ENCODE results near the gene PTPN23.
A peak's percentile ranks its signal among the peaks of the same experiment; 100 is the strongest.

PTPN23 gene

GRCh38 chr3:47392933-47393332 is 12.1 kb downstream of the PTPN23 start:
- H2BK12ac ChIP-seq (ENCODE audit: low read length in 2 of 2): no peak overlapping the region
- H4K91ac ChIP-seq (ENCODE audit: low read length): no peak overlapping the region
- no peak overlapping the region for H3K4me2 ChIP-seq (ENCODE audit: low read length, poor library complexity, severe bottlenecking)
- no peak overlapping the region for H2AK5ac ChIP-seq (ENCODE audit: low read length, severe bottlenecking)
- no peak overlapping the region for H3K9ac ChIP-seq (ENCODE audit: low read length)
- no peak overlapping the region for H2BK15ac ChIP-seq (ENCODE audit: low read depth, poor library complexity, severe bottlenecking)
- H2BK5ac ChIP-seq (ENCODE audit: low read depth, low read length, poor library complexity, severe bottlenecking): no peak overlapping the region
- peaks cover 22% of the 10 kb centered on the region for H3K4me1 ChIP-seq (ENCODE audit: control insufficient read depth, insufficient read depth, low read depth, low read length)
- H3K4ac ChIP-seq (ENCODE audit: low read depth in 1 of 2, low read length in 2 of 2): no peak overlapping the region
- H3K9me3 ChIP-seq (ENCODE audit: control insufficient read depth, low read length): no peaks in the 10 kb centered on the region
- no peak overlapping the region for H3K14ac ChIP-seq (ENCODE audit: low read length in 2 of 2)
- no peak overlapping the region for H4K8ac ChIP-seq (ENCODE audit: low read length)
- 91% methylated on average over 2 of the region's 3 CpGs for WGBS
- no peak overlapping the region for H3K27ac ChIP-seq (ENCODE audit: low read length, poor library complexity, severe bottlenecking)
- H3K18ac ChIP-seq (ENCODE audit: low read depth in 1 of 2, low read length in 2 of 2): no peak overlapping the region
- no peak for DNase-seq
- H3K4me3 ChIP-seq (ENCODE audit: insufficient read depth in 1 of 2, low read depth in 1 of 2, low read length in 2 of 2): no peak overlapping the region
- no peak overlapping the region for H2BK120ac ChIP-seq (ENCODE audit: low read depth, low read length)
- H3K27me3 ChIP-seq (ENCODE audit: control insufficient read depth in 1 of 2, insufficient read depth in 1 of 2, low read length in 2 of 2): no peaks in the 10 kb centered on the region
- H2AFZ ChIP-seq (ENCODE audit: low read depth, low read length): no peak overlapping the region
- H3K23ac ChIP-seq (ENCODE audit: low read length in 2 of 2): no peak overlapping the region
- H3K36me3 ChIP-seq (ENCODE audit: control insufficient read depth in 1 of 2, insufficient read depth in 2 of 2, low read depth in 1 of 2, low read length in 2 of 2): peaks cover 8 to 30% of the 10 kb centered on the region in 2 experiments
- peaks cover 24% of the 10 kb centered on the region for H3K79me1 ChIP-seq (replicated peaks; ENCODE audit: low read length, poor library complexity, severe bottlenecking)

- H3K9ac ChIP-seq (ENCODE audit: low read length): no peak overlapping the region
- H3K9me3 ChIP-seq (ENCODE audit: control insufficient read depth, low read length): no peaks in the 10 kb centered on the region
- no peak overlapping the region for H2AFZ ChIP-seq (ENCODE audit: low read depth, low read length)
- peak overlapping the region; percentile 34 for H3K27ac ChIP-seq (ENCODE audit: low read length, poor library complexity, severe bottlenecking)
- 21% methylated on average over 8 of the region's 8 CpGs for WGBS
- no peak overlapping the region for H2AK5ac ChIP-seq (ENCODE audit: low read length, severe bottlenecking)
- H3K18ac ChIP-seq (ENCODE audit: low read depth in 1 of 2, low read length in 2 of 2): peak overlapping the region; percentile 33 to 68
- no peak overlapping the region for H2BK120ac ChIP-seq (ENCODE audit: low read depth, low read length)
- DNase-seq: peak; percentile 56
- H4K91ac ChIP-seq (ENCODE audit: low read length): no peak overlapping the region
- H3K4me2 ChIP-seq (ENCODE audit: low read length, poor library complexity, severe bottlenecking): peak overlapping the region; percentile 40
- H3K14ac ChIP-seq (ENCODE audit: low read length in 2 of 2): no peak overlapping the region
- no peak overlapping the region for H3K4ac ChIP-seq (ENCODE audit: low read depth in 1 of 2, low read length in 2 of 2)
- H4K8ac ChIP-seq (ENCODE audit: low read length): no peak overlapping the region
- peaks cover 24% of the 10 kb centered on the region for H3K79me1 ChIP-seq (replicated peaks; ENCODE audit: low read length, poor library complexity, severe bottlenecking)
- no peak overlapping the region for H3K4me3 ChIP-seq (ENCODE audit: insufficient read depth in 1 of 2, low read depth in 1 of 2, low read length in 2 of 2)
- H3K27me3 ChIP-seq (ENCODE audit: control insufficient read depth in 1 of 2, insufficient read depth in 1 of 2, low read length in 2 of 2): no peaks in the 10 kb centered on the region
- H2BK12ac ChIP-seq (ENCODE audit: low read length in 2 of 2): peak overlapping the region in 1 of 2 experiments; percentile 45
- peaks cover 17 to 27% of the 10 kb centered on the region in 2 experiments for H3K36me3 ChIP-seq (ENCODE audit: control insufficient read depth in 1 of 2, insufficient read depth in 2 of 2, low read depth in 1 of 2, low read length in 2 of 2)
- H3K4me1 ChIP-seq (ENCODE audit: control insufficient read depth, insufficient read depth, low read depth, low read length): peaks cover 22% of the 10 kb centered on the region
- no peak overlapping the region for H2BK15ac ChIP-seq (ENCODE audit: low read depth, poor library complexity, severe bottlenecking)
- no peak overlapping the region for H2BK5ac ChIP-seq (ENCODE audit: low read depth, low read length, poor library complexity, severe bottlenecking)
- H3K23ac ChIP-seq (ENCODE audit: low read length in 2 of 2): peak overlapping the region in 1 of 2 experiments; percentile 63
These were observed 13.5 kb downstream of the PTPN23 start for GRCh38 chr3:47394140-47394870.

GRCh38 chr3:47394881-47395280 is 14.1 kb downstream of the PTPN23 start:
- H3K36me3 ChIP-seq (ENCODE audit: control insufficient read depth in 1 of 2, insufficient read depth in 2 of 2, low read depth in 1 of 2, low read length in 2 of 2): peaks cover 23 to 32% of the 10 kb centered on the region in 2 experiments
- H3K9ac ChIP-seq (ENCODE audit: low read length): no peak overlapping the region

GRCh38 chr3:47398228-47398627 is 17.4 kb downstream of the PTPN23 start:
- Histone ChIP-seq H3K9me3 (ENCODE audit: control insufficient read depth, low read length) (no peaks in the 10 kb centered on the region), H3K9ac (ENCODE audit: low read length) (no peak overlapping the region), H2AFZ (ENCODE audit: low read depth, low read length) (no peak overlapping the region), H2BK12ac (ENCODE audit: low read length in 2 of 2) (no peak overlapping the region), H3K4me3 (ENCODE audit: insufficient read depth in 1 of 2, low read depth in 1 of 2, low read length in 2 of 2) (no peak overlapping the region), H2BK5ac (ENCODE audit: low read depth, low read length, poor library complexity, severe bottlenecking) (no peak overlapping the region), H3K23ac (ENCODE audit: low read length in 2 of 2) (no peak overlapping the region), H3K79me1 (replicated peaks; ENCODE audit: low read length, poor library complexity, severe bottlenecking) (peaks cover 25% of the 10 kb centered on the region), H3K27me3 (ENCODE audit: control insufficient read depth in 1 of 2, insufficient read depth in 1 of 2, low read length in 2 of 2) (no peaks in the 10 kb centered on the region), H3K18ac (ENCODE audit: low read depth in 1 of 2, low read length in 2 of 2) (no peak overlapping the region), H2BK15ac (ENCODE audit: low read depth, poor library complexity, severe bottlenecking) (no peak overlapping the region), H3K4me2 (ENCODE audit: low read length, poor library complexity, severe bottlenecking) (no peak overlapping the region), H2AK5ac (ENCODE audit: low read length, severe bottlenecking) (no peak overlapping the region), H3K4me1 (ENCODE audit: control insufficient read depth, insufficient read depth, low read depth, low read length) (peaks cover 25% of the 10 kb centered on the region), H3K36me3 (ENCODE audit: control insufficient read depth in 1 of 2, insufficient read depth in 2 of 2, low read depth in 1 of 2, low read length in 2 of 2) (peaks cover 28 to 31% of the 10 kb centered on the region in 2 experiments), H3K4ac (ENCODE audit: low read depth in 1 of 2, low read length in 2 of 2) (no peak overlapping the region), H4K8ac (ENCODE audit: low read length) (no peak overlapping the region), H2BK120ac (ENCODE audit: low read depth, low read length) (no peak overlapping the region), H4K91ac (ENCODE audit: low read length) (no peak overlapping the region), H3K14ac (ENCODE audit: low read length in 2 of 2) (no peak overlapping the region), H3K27ac (ENCODE audit: low read length, poor library complexity, severe bottlenecking) (no peak overlapping the region)
- no peak for DNase-seq
- 99% methylated on average over 7 of the region's 7 CpGs for WGBS

More at GRCh38 chr3:47394881-47395280, 14.1 kb downstream of the PTPN23 start:
- Histone ChIP-seq H3K18ac (ENCODE audit: low read depth in 1 of 2, low read length in 2 of 2) (peak overlapping the region in 1 of 2 experiments; percentile 13), H3K4me3 (ENCODE audit: insufficient read depth in 1 of 2, low read depth in 1 of 2, low read length in 2 of 2) (no peak overlapping the region), H2AFZ (ENCODE audit: low read depth, low read length) (no peak overlapping the region), H2BK5ac (ENCODE audit: low read depth, low read length, poor library complexity, severe bottlenecking) (no peak overlapping the region), H3K9me3 (ENCODE audit: control insufficient read depth, low read length) (no peaks in the 10 kb centered on the region), H4K8ac (ENCODE audit: low read length) (no peak overlapping the region), H3K4me2 (ENCODE audit: low read length, poor library complexity, severe bottlenecking) (no peak overlapping the region), H3K79me1 (replicated peaks; ENCODE audit: low read length, poor library complexity, severe bottlenecking) (peaks cover 28% of the 10 kb centered on the region), H3K14ac (ENCODE audit: low read length in 2 of 2) (no peak overlapping the region), H4K91ac (ENCODE audit: low read length) (peak overlapping the region; percentile 58), H2BK15ac (ENCODE audit: low read depth, poor library complexity, severe bottlenecking) (no peak overlapping the region), H3K27ac (ENCODE audit: low read length, poor library complexity, severe bottlenecking) (no peak overlapping the region), H2BK120ac (ENCODE audit: low read depth, low read length) (no peak overlapping the region), H3K27me3 (ENCODE audit: control insufficient read depth in 1 of 2, insufficient read depth in 1 of 2, low read length in 2 of 2) (no peaks in the 10 kb centered on the region), H3K4ac (ENCODE audit: low read depth in 1 of 2, low read length in 2 of 2) (peak overlapping the region in 1 of 2 experiments; percentile 2), H2AK5ac (ENCODE audit: low read length, severe bottlenecking) (peak overlapping the region; percentile 13), H3K23ac (ENCODE audit: low read length in 2 of 2) (no peak overlapping the region), H2BK12ac (ENCODE audit: low read length in 2 of 2) (no peak overlapping the region), H3K4me1 (ENCODE audit: control insufficient read depth, insufficient read depth, low read depth, low read length) (peaks cover 22% of the 10 kb centered on the region)
- peak; percentile 59 for DNase-seq
- WGBS: 56% methylated on average over 3 of the region's 3 CpGs

Data from mesenchymal stem cell (in vitro differentiated cells and primary cell).